Smooth muscle cell of trachea (primary cell): ENCODE data around the gene NPEPL1. TPM values are rescaled to one million over a fixed set of nuclear protein-coding genes. Genes with fewer than 3 reads are reported as not detected.

Experiments used
- total RNA-seq: library from RNA; depleted of rRNA; stranded (reverse); fragments of >200 nt; gene quantifications from 2 replicates; pipeline ENCODE4 v1.2.1, GENCODE V29; 2014

The NPEPL1 gene
- total RNA-seq: 23.0 and 27.6 TPM in 2 replicates

GRCh38 chr20:58692579-58693225 lies at the start of gene NPEPL1:
Gene NPEPL1, plus strand, starts transcription at chr20:58692800. Its CDS starts 101 bp downstream, at chr20:58692901.

GRCh38 chr20:58650776-58651558 lies 41.6 kb upstream of the NPEPL1 start, which contains the start of gene STX16:
Gene STX16, plus strand, starts transcription at chr20:58651283. Its CDS starts 724 bp downstream, at chr20:58652007.

Other genes starting within 250 kb of the NPEPL1 start
- 3.6 and 17.5 TPM in 2 replicates for gene APCDD1L, start 177.4 kb upstream of the NPEPL1 start, total RNA-seq
- 47.1 and 52.9 TPM in 2 replicates for gene STX16, start 41.5 kb upstream of the NPEPL1 start, total RNA-seq
- 1.2 and 1.3 TPM in 2 replicates for gene GNAS-AS1, start 158.1 kb downstream of the NPEPL1 start, total RNA-seq
- 497 and 565 TPM in 2 replicates for gene GNAS, start 159.9 kb downstream of the NPEPL1 start, total RNA-seq